CD4-positive, alpha-beta T cell treated with Interleukin-6 at 100 ng/mL for 8 hours (primary cell): ENCODE data around the gene MGAT1.
A peak's percentile ranks its signal among the peaks of the same experiment; 100 is the strongest.
"Not testable (repeated sequence)": the region's sequence is repeated elsewhere in the genome, so short reads cannot be mapped to it uniquely, and the experiment has no call there.

Source experiments
- DNase-seq: peaks from one replicate; pipeline ENCODE4 v3.0.0-alpha.2; 2020; ENCODE audit warnings: mixed read lengths, low spot score

MGAT1 gene

DNA sequence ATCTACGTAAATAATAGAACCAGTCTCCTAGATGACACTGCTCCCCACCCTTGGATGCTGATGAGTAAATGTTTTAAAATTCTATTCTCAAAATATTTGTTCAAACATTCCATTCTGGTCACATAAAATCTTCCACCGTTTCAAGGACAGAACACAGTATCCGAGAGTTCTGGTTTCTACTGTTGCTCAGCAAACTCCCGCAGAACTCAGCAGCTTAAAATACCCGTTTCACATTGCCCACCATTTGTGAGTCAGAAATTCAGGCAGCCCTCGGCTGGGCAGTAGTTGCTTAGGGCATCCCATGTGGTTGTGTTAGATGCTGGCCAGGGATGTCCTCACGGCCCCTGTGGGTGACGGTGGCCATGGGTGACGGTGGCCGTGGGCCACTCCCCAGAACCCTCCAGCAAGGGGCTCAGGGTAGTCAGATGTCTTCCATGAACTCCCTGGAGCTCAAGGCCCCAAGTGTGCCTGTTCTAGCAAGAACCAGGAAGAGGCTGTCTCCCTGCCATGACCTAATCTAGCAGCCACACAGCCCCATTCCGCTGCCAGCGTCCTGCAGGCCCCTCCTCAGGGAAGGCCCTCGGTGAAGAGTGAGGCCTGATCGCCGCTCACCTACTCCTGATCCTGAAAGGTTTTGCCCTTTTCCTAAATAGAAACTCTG is 17.4 kb downstream of the MGAT1 start:
- DNase-seq, result no peak

DNA sequence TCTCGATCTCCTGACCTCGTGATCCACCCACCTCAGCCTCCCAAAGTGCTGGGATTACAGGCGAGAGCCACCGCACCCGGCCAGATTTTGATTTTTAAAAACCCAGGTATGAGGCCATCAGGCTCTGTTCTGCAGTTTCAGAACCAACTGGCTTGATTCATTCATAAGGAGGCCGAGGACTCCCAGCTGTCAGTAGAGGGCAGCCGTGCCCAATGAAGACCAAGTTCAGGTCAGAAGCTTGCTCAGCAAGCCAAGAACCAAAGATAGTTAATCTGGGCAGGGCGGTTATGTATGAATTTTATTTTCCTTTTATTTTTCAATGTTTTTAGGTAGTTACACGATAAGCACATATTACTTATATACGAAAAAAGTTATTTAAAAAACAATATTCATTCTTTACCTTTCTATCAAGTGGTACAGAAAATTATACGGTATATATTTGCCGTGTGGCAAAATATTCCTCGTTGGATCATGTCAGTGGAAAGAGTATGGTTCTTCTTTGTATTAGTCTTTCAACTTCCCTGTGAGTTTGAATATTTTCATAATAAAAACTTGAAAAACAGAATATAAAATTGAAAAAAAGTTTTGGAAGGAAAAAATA is 18.0 kb downstream of the MGAT1 start:
- DNase-seq, result peak; percentile 74

DNA sequence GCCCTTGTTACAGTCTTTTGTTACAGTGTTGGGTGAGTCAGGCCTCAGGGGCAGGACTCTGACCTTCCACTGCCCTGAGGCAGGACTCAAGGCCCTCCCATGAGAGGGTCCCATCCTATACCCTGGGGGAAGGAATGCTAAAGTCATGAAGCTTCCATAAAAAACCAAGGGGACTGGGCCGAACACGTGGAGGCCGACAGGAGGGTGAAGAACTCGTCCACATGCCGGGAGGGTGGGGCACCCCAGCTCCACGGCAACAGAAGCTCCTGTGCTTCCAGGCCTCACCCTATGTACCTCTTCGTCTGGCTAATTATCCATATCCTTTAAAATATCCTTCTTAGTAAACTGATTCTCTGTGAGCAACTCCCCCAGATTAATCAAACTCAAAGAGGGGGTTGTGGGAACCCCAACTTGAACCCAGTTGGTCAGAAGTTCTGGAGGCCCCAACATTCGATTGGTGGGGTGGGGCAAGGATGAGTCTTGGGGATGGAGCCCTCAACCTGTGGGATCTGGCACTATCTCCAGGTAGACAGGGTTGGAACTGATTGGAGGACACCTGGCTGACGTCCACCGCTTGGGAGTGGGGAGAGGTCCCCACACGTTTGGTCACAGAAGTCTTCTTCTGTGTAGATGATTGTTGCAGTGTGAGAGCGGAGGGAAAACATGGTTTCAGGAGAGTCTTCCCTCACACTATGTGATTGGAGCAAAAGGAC is 19.1 kb downstream of the MGAT1 start:
- no peak for DNase-seq

DNA sequence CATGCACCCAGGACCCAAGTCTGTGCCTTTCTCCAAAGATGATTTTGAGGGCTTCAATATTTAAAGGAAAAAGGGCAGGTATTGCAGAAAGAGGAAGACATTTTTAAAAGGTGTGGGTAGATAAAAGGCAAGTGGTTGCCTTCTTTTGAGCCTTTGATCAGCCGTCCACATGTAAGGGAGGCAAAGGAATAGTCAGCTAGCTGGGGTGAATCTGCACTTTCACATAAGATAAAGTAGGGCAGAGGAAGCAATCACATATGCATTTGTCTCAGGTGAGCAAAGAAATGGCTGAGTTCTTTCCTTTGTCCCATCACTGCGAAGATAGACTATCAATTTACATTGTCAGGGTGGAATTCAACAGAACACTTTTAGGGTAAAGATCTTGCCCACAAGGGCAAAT is 19.9 kb downstream of the MGAT1 start:
- no peak for DNase-seq

DNA sequence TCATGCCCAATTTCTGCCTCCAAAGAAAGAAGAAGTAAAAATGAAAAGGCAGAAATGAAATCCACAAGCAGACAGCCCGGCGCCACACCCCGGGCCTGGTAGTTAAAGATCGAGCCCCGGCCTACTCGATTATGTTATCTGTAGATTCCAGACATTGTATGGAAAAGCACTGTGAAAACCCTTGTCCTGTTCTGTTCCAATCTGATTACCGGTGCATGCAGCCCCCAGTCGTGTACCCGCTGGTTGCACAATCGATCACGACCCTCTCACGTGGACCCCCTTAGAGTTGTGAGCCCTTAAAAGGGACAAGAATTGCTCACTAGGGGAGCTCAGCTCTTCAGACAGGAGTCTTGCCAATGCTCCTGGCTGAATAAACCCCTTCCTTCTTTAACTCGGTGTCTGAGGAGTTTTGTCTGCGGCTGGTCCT is 20.7 kb downstream of the MGAT1 start:
- not testable (repeated sequence) for DNase-seq

DNA sequence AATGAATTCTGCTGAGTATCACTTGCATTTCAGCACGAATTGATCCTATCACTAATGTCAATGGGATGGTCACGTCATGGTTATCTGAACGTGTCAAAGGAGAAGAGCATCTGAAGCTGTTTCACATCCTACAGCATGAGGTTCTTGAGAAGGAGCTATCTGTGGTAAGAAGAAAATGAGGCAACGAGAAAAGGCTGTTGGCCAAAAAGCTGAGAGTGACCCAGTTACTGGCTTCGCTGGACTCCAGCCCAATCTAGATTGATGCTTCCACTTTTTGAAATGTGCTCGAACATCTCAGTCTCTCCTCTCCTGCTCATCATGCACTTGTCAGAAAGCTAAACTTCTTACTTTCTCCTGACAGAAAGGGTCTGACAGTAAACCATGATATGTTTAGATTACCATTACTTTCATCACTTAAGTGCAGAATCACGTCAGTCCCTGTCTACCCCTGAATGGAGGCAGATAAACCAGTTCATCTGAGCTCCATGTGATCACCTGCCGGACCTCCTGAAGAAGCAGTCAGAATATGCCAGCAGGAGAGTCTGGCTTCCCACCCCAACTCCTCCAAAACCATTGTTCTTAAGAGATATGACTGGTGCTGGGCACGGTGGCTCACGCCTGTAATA is 22.5 kb downstream of the MGAT1 start:
- no peak for DNase-seq

DNA sequence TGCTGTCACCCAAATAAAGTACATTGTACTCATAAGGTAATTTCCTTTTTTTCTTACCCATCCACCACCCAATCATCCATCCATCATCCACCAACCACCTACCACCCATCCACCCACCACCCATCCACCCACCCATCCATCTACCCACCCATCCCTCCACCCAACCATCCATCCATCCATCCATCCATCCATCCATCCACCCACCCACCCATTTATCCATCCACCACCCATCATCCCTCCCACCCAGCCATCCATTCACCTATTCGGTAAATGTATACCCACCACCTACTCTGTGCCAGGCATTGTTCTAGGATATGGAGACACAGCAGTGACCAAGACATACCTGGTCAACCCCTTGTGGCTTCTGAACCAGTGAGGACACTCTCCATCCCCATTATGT is 25.1 kb downstream of the MGAT1 start:
- DNase-seq, result no peak

DNA sequence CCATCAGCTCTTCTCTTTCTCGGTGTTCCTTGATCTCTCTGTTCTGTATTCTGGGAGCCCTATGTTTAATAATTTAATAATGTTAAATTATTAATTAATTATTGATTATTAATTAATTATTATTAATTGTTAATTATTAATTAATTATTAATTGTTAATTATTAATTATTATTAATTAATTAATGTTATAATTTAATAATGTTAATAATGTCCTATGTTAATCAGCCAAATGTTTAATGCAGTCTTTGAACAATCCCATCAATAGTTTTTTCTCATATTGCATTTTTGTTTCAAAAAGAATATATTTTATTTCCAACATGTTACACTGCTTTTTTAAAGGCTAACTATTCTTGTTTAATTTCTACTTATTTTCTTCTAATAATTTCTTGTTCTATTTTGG is 26.2 kb downstream of the MGAT1 start:
- no peak for DNase-seq

DNA sequence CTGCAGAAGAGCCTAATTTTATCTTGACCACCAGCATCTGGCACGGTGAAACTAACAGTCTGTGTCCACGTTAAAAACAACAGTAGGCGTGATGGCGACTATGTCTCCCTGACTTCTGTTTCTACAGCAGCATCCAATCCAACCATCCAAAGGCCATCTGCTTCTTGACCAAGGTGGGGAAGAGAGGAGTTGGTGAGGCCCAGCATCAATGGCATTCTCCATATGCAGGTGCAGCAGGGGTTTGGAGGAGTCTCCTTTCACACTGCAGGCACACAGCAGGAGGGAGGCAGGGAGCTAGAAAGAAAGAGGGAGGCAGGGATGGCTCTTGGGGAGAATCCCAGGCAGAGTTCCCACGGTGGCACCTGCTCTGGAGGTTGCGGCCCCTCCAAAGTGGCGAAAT is 27.0 kb downstream of the MGAT1 start:
- no peak for DNase-seq

DNA sequence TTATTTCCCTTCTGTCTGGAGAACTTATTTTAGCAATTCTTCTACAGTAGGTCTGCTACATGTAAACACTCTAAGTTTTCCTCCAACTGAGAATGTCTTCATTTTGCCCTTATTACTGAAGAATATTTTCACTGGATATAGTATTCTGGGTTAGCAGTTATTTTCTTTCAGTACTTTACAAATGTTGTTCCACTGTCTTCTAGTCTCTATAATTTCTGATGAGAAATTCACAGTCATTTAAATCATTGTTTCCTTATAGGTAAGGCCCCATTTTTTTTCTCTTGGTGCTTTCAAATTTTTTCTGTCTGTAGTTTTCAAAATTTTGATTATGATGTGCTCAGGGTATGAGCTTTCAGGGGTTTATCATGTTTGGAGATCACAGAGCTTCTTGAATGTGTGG is 30.8 kb downstream of the MGAT1 start:
- no peak for DNase-seq

DNA sequence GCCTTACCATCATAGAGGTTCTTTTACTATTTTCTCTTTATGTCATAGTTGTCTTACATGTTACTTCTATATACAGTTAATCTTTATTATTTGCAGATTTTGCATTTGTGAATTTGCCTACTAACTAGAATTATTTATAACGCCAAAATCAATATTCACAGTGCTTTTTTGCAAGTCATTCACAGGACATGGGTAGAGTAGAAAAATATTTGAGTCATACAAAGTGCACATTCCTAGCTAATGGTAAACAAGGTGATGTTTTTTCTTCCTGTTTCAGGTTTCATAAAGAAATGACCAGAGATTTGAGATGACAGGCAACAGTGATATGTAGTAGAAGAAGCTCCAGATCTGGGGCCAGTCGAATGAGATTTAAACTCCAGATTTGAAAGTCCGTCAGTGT is 32.8 kb downstream of the MGAT1 start:
- DNase-seq, result no peak

DNA sequence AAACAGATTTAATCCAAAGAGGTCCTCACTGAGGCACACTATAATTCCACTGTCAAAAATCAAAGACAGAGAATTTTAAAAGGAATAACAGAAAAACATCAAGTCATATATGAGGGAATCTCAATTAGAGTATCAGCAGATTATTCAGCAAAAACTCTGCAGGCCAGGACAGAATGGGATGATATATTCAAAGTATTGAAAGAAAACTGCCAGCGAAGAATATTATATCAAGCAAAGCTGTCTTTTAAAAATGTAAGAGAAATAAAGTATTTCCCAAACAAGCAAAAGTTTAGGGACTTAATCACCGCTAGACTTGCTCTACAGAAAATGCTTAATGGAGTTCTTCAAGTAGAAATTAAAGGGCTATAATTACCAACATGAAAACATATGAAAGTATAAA is 47.0 kb downstream of the MGAT1 start:
- DNase-seq, result no peak

DNA sequence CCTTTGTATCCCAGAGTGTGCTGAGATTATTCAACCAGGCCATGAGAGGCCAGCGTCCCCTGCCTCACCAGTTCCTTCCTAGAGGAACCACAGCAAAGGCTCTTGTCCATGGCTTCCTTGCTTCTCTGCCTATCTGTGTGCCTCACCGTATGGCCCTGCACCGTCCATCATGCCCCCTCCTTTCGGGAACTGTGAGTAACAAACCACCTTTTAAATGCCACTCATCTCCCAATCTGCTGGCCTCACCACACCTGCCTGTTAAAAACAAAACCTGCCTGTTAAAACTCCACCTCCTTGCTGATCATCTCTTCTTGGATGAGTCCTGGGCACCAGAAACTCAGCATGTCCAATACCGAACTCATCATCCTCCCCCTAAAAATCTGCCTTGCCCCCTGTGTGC is 58.4 kb downstream of the MGAT1 start:
- no peak for DNase-seq

DNA sequence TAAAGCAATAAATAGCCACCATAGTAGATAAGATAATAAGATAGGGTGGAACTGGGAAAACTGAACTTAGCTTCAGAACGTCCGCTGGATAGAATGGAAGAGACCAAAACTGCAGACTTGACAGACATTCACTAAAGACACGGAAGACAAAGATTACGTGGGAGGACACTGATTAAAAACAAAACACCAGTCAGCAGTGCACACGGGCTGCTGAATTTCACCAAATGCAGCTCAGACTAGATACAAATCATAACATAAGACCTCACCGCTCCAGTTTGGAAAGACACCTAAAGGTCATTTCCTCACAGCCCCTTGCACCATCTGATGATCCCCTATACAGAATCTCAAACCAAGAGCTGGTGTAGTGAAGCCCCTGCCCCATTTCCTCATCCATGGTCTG is 59.9 kb downstream of the MGAT1 start:
- no peak for DNase-seq

DNA sequence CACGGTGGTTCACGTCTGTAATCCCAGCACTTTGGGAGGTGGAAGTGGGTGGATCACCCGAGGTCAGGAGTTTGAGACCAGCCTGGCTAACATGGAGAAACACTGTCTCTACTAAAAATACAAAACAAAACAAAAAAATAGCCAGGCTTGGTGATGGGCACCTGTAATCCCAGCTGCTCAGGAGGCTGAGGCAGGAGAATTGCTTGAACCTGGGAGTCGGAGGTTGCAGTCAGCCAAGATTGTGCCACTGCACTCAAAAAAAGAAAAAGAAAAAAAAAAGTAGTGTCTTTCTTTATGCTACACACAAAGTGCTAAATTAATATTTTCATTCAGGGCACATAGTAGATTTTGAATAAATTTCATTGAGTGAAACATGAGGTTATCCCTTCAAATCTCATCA is 61.7 kb downstream of the MGAT1 start:
- DNase-seq, result not testable (repeated sequence)

DNA sequence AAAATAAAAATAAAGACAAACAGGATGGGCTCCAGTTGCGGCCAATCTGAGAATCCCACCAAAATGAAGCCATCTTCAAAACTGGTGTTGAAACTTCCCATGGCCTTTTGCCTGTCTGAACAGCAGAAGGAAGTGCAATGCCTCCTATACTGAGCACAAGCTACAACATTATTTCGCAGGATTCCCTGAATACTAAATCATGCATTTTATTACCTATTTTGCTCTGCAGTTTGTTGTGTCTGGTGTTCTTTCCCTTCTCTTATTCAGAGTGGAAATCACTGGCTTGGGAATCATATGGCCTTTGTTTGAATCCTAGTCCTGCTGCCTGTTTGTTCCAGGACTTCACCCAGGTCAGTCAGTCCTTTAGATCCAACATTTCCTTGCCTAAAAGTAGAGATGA is 62.6 kb downstream of the MGAT1 start, which contains the start of gene OR2Y1:
Gene OR2Y1, minus strand, starts transcription at position 101 of the 400 bp plus-strand sequence. Its CDS starts 0 bp downstream, at position 101.
- no peak for DNase-seq

DNA sequence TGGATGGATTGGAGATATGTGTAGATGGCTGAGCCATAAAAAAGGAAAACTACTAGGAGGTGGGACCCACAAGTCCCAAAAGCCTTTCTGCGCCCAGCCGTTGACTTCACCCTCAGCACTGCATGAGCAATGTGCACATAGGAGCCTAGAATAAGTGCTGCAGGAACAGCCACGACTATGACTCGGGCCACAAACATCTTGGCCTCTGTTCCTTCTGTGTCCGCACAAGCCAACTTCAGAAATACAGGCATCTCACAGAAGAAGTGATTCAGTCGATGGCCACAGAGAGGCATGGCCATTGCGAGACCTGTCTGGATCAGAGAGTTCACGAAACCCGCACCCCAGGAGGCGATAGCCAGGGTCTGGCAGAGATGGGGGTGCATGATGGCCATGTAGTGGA is 63.3 kb downstream of the MGAT1 start:
- no peak for DNase-seq

DNA sequence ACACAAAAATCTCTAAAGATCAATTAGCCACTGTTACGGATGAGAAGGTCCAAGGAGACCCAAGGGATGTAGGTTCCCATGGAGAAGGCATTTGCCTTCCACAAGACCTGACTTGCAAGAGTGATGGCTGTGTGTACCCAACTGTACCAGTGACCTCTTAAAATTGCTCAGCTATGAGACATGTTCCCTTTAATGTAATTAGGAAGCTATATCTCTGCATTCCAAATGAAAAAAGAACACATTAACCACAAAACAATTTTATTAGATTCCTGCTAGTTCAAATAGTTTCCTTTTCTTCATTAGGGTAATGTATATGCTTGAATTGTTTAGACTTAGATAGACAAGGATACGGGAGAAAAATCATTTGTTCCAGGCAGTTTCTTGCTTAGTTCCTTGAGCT is 66.1 kb downstream of the MGAT1 start:
- no peak for DNase-seq
